GM10266 (cell line): ENCODE measurements around the gene TTLL11.
"Not testable (repeated sequence)": the region's sequence is repeated elsewhere in the genome, so short reads cannot be mapped to it uniquely, and the experiment has no call there.

Source experiments
- DNase-seq: peaks from one replicate; pipeline ENCODE4 v3.0.0; 2012; ENCODE audit errors: extremely low spot score
- CTCF ChIP-seq: IDR thresholded peaks from 2 replicates; pipeline ENCODE4 v1.5.1; 2012; ENCODE audit warnings: mild to moderate bottlenecking, low read depth; ENCODE audit not compliant: control insufficient read depth, insufficient read depth; ENCODE audit errors: missing control alignments

TTLL11 gene

GRCh38 chr9:121895818-121896544, 197.1 kb downstream of the TTLL11 start:
- TF ChIP-seq CTCF, result no peak

GRCh38 chr9:121895358-121895757, 197.8 kb downstream of the TTLL11 start:
- no peak for TF ChIP-seq CTCF
- no peak for DNase-seq

More at GRCh38 chr9:121895818-121896544, 197.1 kb downstream of the TTLL11 start:
- no peak for DNase-seq

- DNase-seq, result not testable (repeated sequence)
These were observed 198.7 kb downstream of the TTLL11 start for GRCh38 chr9:121894380-121894779.

- no peak for DNase-seq
- no peak for TF ChIP-seq CTCF
These were observed 199.3 kb downstream of the TTLL11 start for GRCh38 chr9:121893786-121894185.

- DNase-seq, result no peak
- no peak for TF ChIP-seq CTCF
These were observed 200.4 kb downstream of the TTLL11 start for GRCh38 chr9:121892706-121893105.

GRCh38 chr9:121890746-121891145, 202.4 kb downstream of the TTLL11 start:
- TF ChIP-seq CTCF, result no peak
- DNase-seq, result no peak

GRCh38 chr9:121889990-121890563, 203.0 kb downstream of the TTLL11 start:
- DNase-seq, result no peak
- no peak for TF ChIP-seq CTCF
